Ishikawa (cell line): Measurements from ENCODE around the gene SYNE3.

Source experiments
- EP300 ChIP-seq: IDR thresholded peaks from 2 replicates; pipeline ENCODE4 v1.6.1; 2012; ENCODE audit warnings: borderline replicate concordance
- MAX ChIP-seq: IDR thresholded peaks from 2 replicates; pipeline ENCODE4 v1.6.1; 2012
- RAD21 ChIP-seq: IDR thresholded peaks from 2 replicates; pipeline ENCODE4 v1.6.1; 2012; ENCODE audit warnings: low read depth
- TEAD4 ChIP-seq: IDR thresholded peaks from 2 replicates; pipeline ENCODE4 v1.6.1; 2012

- no peak for TF ChIP-seq RAD21
- TF ChIP-seq EP300 = no peak
- TF ChIP-seq MAX = no peak
- TF ChIP-seq TEAD4 = no peak
Observed at GRCh38 chr14:95478818-95479217, 37.6 kb downstream of the SYNE3 start.
